Esophagus squamous epithelium (tissue), 5 donors: ENCODE results near the gene ADAMTS9. TPM values are rescaled to one million over a fixed set of nuclear protein-coding genes. Genes with fewer than 3 reads are reported as not detected.

Source experiments
- DNase-seq: peaks from one replicate; lab custom pipeline; 2025; lab: John Stamatoyannopoulos, UW
- H3K27ac ChIP-seq, 4 donors: fragments of 200-600 bp; sonication (generic); one replicate each; pipeline ENCODE4 v1.5.1; 2016 to 2019; ENCODE audit warnings: mild to moderate bottlenecking in 1 of 4
- H3K27me3 ChIP-seq, 4 donors: fragments of 200-600 bp; sonication (generic); 1 replicate in 3 of 4; 2 replicates in 1 of 4; pipeline versions ENCODE4 v1.5.1 to v1.6.0; 2017 to 2021; ENCODE audit warnings: antibody characterized with exemption in 1 of 4
- H3K36me3 ChIP-seq, 3 donors: fragments of 200-600 bp; sonication (generic); one replicate each; pipeline ENCODE4 v1.5.1; 2016 to 2019
- H3K4me1 ChIP-seq, 3 donors: fragments of 200-600 bp; sonication (generic); one replicate each; pipeline ENCODE4 v1.5.1; 2017 to 2019
- H3K4me3 ChIP-seq, 4 donors: fragments of 200-600 bp; sonication (generic); 1 replicate in 3 of 4; 2 replicates in 1 of 4; pipeline ENCODE4 v1.5.1; 2016 to 2019; ENCODE audit warnings: mild to moderate bottlenecking in 2 of 4, moderate library complexity in 1 of 4
- H3K9me3 ChIP-seq, 3 donors: fragments of 200-600 bp; sonication (generic); one replicate each; pipeline ENCODE4 v1.5.1; 2016 to 2019
- POLR2A ChIP-seq, 4 donors: fragments of 450-650 bp; IDR thresholded peaks; one replicate each; pipeline ENCODE4 v1.6.1; 2017; ENCODE audit warnings: antibody characterized with exemption in 4 of 4, mild to moderate bottlenecking in 4 of 4, moderate library complexity in 3 of 4
- WGBS, 2 donors: methylation state at CpG; one replicate each; pipeline ENCODE4 v1.1.5; 2018; 5-methylcytosine and 5-hydroxymethylcytosine counted together
- intact Hi-C: fragments of 100-400 bp; cut with DNase I; formaldehyde crosslinking; loops from one replicate; pipeline ENCODE4 v1.15.0; 2022
- total RNA-seq, 4 donors: library from RNA; depleted of rRNA; stranded (reverse); fragments of >200 nt; gene quantifications; one replicate each; pipeline ENCODE4 v1.1.0, GENCODE V29; 2016
- TF ChIP-seq, protein P1 (sequence below), 6 experiments: fragments of 450-650 bp in 4 of 6; fragments of 200-600 bp in 2 of 6; sonication (generic) in 2 of 6; IDR thresholded peaks; one replicate each; pipeline ENCODE4 v1.5.1; 2016 to 2019; ENCODE audit warnings: antibody characterized with exemption in 6 of 6, mild to moderate bottlenecking in 4 of 6, moderate library complexity in 4 of 6
- donor health status: DM: yes; HTN: yes; CAD: no.

The ADAMTS9 gene
- total RNA-seq, 4 donors from 2014 or later = 3.1 to 15.1 (median 5.9) TPM

DNA sequence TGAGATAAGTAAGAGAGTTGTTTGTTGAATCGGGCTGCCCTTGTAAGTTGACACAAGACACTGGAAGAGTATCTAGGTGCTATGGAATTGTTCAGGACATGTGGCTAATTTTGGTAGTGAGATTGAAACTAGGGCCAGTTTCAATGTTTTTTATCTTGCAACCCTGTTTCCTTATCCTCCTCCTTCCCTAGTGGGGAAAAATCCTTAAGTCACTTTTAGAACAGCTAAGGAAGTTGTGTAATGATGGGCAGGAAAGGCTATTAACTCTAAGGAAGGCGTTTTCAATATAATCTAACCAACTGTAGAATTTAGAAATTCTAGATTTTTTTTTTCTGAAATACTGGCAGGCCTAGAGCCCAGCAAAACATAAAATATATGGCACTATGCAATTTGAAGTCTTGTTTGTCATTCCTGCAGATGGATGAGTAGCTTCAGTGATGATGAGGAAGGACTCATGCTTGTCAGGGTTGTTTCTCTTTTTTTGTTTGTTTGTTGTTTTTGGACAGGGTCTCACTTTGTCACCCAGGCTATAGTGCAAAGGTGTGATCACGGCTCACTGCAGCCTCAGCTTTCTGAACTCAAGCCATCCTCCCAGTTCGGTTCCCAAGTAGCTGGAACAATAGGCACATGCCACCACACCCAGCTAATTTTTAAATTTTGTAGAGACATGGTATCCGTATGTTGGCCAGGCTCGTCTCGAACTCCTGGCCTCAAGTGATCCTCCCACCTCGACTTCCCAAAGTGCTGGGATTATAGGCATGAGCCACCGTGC is 27.6 kb upstream of the ADAMTS9 start:
- Histone ChIP-seq H3K4me3 (no peak overlapping the region), H3K36me3 (no peaks in the 10 kb centered on the region), H3K4me1 (no peaks in the 10 kb centered on the region), H3K9me3 (no peaks in the 10 kb centered on the region), H3K27ac (no peak overlapping the region), H3K27me3 (no peaks in the 10 kb centered on the region)
- TF ChIP-seq, protein P1, sequence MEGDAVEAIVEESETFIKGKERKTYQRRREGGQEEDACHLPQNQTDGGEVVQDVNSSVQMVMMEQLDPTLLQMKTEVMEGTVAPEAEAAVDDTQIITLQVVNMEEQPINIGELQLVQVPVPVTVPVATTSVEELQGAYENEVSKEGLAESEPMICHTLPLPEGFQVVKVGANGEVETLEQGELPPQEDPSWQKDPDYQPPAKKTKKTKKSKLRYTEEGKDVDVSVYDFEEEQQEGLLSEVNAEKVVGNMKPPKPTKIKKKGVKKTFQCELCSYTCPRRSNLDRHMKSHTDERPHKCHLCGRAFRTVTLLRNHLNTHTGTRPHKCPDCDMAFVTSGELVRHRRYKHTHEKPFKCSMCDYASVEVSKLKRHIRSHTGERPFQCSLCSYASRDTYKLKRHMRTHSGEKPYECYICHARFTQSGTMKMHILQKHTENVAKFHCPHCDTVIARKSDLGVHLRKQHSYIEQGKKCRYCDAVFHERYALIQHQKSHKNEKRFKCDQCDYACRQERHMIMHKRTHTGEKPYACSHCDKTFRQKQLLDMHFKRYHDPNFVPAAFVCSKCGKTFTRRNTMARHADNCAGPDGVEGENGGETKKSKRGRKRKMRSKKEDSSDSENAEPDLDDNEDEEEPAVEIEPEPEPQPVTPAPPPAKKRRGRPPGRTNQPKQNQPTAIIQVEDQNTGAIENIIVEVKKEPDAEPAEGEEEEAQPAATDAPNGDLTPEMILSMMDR (IDR thresholded peaks at IDR 0.05) = no peak
- no peak for TF ChIP-seq POLR2A (IDR thresholded peaks at IDR 0.05)
- no peak for DNase-seq
- 69 to 78% methylated on average over 9 of the region's 9 CpGs for WGBS, 2 donors
- intact Hi-C loops = no loop called here

DNA sequence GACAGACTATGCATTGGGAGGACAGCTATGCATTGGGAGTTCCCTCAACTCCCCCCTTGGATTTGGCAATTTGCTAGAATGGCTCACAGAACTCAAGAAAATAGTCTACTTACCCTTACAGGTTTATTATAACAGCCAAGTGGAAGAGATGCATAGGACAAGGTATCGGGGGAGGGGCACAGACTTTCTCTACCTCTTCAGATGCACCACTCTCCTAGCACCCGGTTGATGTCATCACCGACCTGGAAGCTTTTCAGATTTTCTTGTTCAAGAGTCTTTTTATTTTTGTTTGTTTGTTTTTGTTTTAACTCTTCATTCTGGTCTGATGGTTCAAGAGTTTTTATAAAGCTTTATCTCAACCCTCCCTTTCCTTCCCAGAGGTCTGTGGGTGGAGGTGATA is 20.7 kb upstream of the ADAMTS9 start:
- Histone ChIP-seq H3K36me3 (no peaks in the 10 kb centered on the region), H3K4me3 (no peak overlapping the region), H3K4me1 (no peaks in the 10 kb centered on the region), H3K27me3 (no peaks in the 10 kb centered on the region), H3K9me3 (no peaks in the 10 kb centered on the region), H3K27ac (no peak overlapping the region)
- DNase-seq = no peak
- no peak for TF ChIP-seq POLR2A (IDR thresholded peaks at IDR 0.05)
- TF ChIP-seq, protein P1 (IDR thresholded peaks at IDR 0.05) = no peak
- WGBS, 2 donors = 72 to 75% methylated on average over 3 of the region's 3 CpGs
- intact Hi-C loops = no loop called here

DNA sequence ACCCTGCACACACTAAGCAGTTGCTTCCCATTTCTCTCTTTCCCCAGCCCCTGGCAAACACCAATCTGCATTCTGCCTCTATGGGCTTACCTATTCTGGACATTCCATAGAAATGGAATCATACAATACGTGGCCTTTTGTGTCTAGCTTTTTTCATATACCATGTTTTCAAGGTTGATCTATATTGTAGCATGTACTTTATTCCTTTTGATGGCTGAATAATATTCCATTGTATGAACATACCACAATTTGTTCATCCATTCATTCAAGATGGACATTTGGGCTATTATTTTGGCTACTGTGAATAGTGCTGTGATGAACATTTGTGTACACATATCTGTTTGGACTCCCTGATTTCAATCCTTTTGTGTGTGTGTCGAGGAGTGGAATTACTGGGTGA is 18.1 kb upstream of the ADAMTS9 start:
- H3K9me3 ChIP-seq = no peaks in the 10 kb centered on the region
- H3K4me1 ChIP-seq = no peaks in the 10 kb centered on the region
- 77 to 80% methylated on average over 2 of the region's 2 CpGs for WGBS, 2 donors
- no peak for DNase-seq
- no peaks in the 10 kb centered on the region for H3K36me3 ChIP-seq
- TF ChIP-seq POLR2A (IDR thresholded peaks at IDR 0.05) = no peak
- TF ChIP-seq, protein P1 (IDR thresholded peaks at IDR 0.05) = no peak
- no peak overlapping the region for H3K4me3 ChIP-seq
- H3K27ac ChIP-seq = no peak overlapping the region
- H3K27me3 ChIP-seq = no peaks in the 10 kb centered on the region
- intact Hi-C loops = no loop called here

DNA sequence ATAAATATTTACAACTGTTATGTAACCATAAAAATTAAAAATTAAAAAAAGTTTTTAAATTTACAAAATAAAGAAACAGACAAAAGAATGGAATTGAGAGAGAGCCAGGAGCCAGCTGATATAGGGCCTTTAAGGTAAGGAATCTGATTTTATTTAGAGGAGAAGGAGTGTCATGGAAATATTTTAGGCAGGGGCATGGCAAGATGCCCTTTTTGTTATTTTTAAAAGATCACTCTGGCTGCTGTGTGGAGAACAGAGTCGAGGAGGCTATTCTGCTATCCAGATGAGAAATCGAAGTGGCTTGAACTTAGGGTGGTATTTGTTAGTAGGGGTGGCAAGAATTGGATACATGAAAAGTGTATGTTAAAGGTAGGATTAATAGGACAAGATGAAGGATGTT is 9.1 kb upstream of the ADAMTS9 start:
- Histone ChIP-seq H3K4me1 (peaks cover 0 to 11% (median 0%) of the 10 kb centered on the region in 3 donors), H3K27me3 (no peaks in the 10 kb centered on the region), H3K9me3 (no peaks in the 10 kb centered on the region), H3K27ac (no peak overlapping the region), H3K36me3 (no peaks in the 10 kb centered on the region), H3K4me3 (no peak overlapping the region)
- DNase-seq = no peak
- intact Hi-C loops = no loop called here
- 45 to 69% methylated on average over 2 of the region's 2 CpGs for WGBS, 2 donors
- TF ChIP-seq POLR2A (IDR thresholded peaks at IDR 0.05) = no peak
- TF ChIP-seq, protein P1 (IDR thresholded peaks at IDR 0.05) = no peak

DNA sequence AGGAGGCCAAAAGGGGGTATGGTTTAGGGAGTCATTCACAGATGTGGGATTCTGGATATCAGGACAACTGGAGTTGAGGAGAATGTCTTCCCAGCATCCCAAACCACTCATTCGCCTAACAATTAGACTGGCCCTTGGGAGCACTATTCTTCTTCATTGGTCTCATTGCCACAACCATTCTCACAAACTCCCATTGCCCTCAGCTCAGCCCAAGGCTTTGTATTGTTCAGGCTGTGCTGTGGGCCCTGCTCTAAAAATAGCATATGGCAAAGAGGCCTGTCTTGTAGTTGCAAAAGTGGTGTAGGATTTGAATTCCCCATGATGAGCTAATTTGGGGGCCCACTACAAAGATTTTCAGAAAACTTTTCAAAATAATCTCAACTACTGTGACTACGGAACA is 6.3 kb upstream of the ADAMTS9 start:
- Histone ChIP-seq H3K4me3 (no peak overlapping the region), H3K27ac (no peak overlapping the region), H3K36me3 (no peaks in the 10 kb centered on the region), H3K4me1 (peaks cover 0 to 22% (median 0%) of the 10 kb centered on the region in 3 donors), H3K27me3 (peaks cover 0 to 16% (median 0%) of the 10 kb centered on the region in 4 donors), H3K9me3 (no peaks in the 10 kb centered on the region)
- WGBS, 2 donors = 83 to 95% methylated on average over 2 of the region's 2 CpGs
- TF ChIP-seq, protein P1 (IDR thresholded peaks at IDR 0.05) = no peak
- DNase-seq = no peak
- intact Hi-C loops = no loop called here
